Measurements from ENCODE around the gene INCA1.

The INCA1 gene

GRCh38 chr17:4994081-4994595 lies 3.2 kb downstream of the INCA1 start:
- no peak overlapping the region for H3K27ac ChIP-seq
- no peak for TF ChIP-seq ZFX (IDR thresholded peaks at IDR 0.05)

- H3K27ac ChIP-seq, result peak overlapping the region; percentile 97
- TF ChIP-seq ZFX (IDR thresholded peaks at IDR 0.05), result no peak
- TF ChIP-seq, protein P1, sequence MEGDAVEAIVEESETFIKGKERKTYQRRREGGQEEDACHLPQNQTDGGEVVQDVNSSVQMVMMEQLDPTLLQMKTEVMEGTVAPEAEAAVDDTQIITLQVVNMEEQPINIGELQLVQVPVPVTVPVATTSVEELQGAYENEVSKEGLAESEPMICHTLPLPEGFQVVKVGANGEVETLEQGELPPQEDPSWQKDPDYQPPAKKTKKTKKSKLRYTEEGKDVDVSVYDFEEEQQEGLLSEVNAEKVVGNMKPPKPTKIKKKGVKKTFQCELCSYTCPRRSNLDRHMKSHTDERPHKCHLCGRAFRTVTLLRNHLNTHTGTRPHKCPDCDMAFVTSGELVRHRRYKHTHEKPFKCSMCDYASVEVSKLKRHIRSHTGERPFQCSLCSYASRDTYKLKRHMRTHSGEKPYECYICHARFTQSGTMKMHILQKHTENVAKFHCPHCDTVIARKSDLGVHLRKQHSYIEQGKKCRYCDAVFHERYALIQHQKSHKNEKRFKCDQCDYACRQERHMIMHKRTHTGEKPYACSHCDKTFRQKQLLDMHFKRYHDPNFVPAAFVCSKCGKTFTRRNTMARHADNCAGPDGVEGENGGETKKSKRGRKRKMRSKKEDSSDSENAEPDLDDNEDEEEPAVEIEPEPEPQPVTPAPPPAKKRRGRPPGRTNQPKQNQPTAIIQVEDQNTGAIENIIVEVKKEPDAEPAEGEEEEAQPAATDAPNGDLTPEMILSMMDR (conservative IDR thresholded peaks at IDR 0.05), result no peak
Measured at GRCh38 chr17:4987767-4988567, 9.4 kb downstream of the INCA1 start.

DNA sequence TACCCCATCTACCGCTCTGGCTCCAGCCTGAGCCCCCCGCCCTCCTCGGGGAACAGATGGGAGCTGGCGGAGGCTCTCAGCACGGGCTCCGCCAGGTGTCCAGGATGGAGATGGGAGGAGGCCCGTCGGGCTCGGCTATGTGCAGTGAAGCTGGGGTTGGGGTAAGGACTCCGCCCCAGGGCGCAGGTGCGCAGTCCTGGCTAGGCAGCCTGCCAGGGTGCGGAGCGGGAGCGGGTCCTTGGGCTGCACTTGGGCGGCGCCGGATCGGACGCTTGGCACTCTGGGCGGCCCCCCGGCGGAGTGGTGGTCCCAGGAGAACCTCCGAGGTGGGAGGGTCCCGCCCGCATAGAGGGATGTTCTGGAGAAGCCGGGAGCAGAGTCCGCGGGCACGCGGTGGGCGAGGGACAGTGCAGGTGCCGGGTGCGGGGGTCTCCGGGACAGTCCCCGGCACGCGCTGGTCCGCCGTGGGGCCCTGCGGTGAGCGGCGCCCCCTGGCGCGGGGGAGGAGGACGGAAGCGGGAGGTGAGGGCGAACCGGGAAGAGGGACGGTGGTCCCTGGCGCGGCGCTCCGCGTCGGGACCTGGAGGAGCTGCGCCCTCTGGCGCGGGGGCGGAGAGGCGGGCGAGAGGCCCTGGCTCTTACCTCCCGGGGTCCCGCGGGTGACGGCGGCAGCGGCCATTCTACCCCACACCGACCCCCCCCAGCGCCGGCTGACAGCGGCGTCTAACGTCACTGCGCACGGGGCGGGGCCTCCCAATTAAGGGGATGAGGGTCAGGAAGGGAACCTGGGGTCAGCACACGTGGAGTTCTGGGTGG lies 10.2 kb downstream of the INCA1 start, which contains the start of gene CAMTA2:
TSS of gene CAMTA2 (minus strand) at position 725 of the 816 bp plus-strand sequence. CDS start 1,453 bp downstream, outside the sequence.
- peak within 1 kb of the TSS; percentile 97 for H3K27ac ChIP-seq
- peak; percentile 54; the same call in 1 of the 2 replicates for TF ChIP-seq ZFX (IDR thresholded peaks at IDR 0.05)
- TF ChIP-seq, protein P1 (conservative IDR thresholded peaks at IDR 0.05), result peak; percentile 90

DNA sequence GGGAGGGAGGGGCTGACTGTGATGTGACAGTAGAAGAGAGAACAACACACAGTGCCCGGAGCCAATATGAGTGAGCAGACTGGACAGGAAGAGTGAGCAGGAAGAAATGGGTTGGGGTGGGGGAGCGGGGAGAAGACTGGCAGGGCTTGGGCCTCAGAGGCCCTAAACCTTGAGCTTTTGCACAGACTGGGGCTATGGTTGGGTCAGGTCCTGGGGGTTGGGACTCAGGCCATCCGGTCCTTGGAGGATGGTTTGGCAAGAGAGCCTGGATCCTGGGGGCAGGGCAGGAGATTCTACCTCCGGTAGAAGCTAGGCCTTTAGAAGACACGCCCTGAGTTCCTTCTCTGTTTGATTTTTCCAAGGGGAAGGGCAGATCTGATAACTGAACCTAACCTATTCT lies 10.9 kb downstream of the INCA1 start:
- peak overlapping the region; percentile 97 for H3K27ac ChIP-seq
- TF ChIP-seq ZFX (IDR thresholded peaks at IDR 0.05), result no peak
- TF ChIP-seq, protein P1 (conservative IDR thresholded peaks at IDR 0.05), result no peak

DNA sequence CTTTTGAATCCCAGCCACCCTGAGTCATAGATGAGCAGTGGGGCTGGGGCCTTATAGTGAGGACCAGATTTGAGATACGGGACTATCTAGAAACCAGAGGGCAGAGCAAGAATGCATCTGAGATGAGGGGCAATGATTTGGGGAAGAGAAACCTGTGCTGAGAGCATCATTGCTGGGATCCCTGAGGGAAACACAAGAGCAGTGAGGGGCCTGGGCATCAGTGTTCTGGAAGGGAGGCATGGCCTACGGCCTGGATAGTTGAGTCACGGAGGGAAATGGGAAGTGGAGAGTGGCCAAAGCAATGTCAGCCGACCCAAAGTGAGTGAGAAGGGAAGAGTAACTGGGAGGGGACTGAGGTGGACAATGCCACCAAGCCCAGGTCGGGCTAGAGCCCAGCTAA lies 15.0 kb downstream of the INCA1 start:
- TF ChIP-seq ZFX (IDR thresholded peaks at IDR 0.05), result no peak
- TF ChIP-seq, protein P1 (conservative IDR thresholded peaks at IDR 0.05), result no peak
- H3K27ac ChIP-seq, result no peak overlapping the region

DNA sequence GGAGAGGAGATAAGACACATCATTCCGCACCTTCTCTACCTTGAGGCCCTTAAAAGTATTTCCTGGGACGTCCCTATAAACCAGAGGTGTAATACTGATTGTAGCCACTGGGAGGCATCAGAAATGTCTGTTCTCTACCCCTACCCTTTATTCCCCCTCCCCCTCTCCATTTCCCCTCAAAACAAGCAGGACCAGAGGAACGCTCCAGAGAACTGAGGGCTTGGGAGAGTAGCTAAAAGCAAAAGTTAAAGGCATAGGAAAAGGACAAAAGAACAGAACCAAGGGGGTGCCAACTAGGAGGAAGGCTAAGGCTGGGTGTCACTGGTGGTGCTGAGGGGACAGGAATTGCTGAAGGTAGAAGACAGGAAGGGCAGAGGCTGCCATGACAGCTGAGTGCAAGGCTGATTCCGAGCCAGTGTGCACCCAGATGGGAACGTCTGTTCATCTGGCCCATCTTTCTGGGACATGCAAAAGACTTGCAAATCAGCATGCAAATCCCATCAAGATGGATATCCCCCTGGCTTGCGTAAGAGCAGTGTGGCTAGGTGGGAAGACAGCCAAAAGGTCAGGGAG lies 16.6 kb downstream of the INCA1 start:
- TF ChIP-seq, protein P1 (conservative IDR thresholded peaks at IDR 0.05), result peak; percentile 83
- no peak for TF ChIP-seq ZFX (IDR thresholded peaks at IDR 0.05)
- no peak overlapping the region for H3K27ac ChIP-seq

DNA sequence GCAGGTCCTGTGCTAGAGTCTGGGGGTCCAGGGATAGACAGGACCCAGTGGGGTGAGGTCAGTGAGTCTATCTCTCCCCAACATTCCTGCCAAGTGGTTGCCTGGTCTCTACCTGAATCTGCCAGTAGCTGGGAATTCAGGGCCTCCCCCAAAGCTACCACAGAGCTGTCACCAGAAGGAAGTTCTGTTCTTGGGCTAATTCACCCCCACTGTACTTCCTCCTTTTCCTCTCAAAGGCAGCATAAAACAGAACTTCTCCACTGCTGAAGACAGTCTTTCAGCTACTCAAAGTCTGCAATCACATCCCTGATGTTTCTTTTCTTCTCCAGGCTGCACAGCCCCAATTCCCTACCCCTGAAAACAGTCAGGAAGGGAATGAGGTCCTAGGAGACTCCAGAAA lies 18.6 kb downstream of the INCA1 start:
- TF ChIP-seq, protein P1 (conservative IDR thresholded peaks at IDR 0.05), result no peak
- TF ChIP-seq ZFX (IDR thresholded peaks at IDR 0.05), result no peak

More for the DNA sequence above, 18.6 kb downstream of the INCA1 start:
- no peak overlapping the region for H3K27ac ChIP-seq

Measured in C4-2B (cell line).